ENCODE measurements around the gene MVB12B.

DNA sequence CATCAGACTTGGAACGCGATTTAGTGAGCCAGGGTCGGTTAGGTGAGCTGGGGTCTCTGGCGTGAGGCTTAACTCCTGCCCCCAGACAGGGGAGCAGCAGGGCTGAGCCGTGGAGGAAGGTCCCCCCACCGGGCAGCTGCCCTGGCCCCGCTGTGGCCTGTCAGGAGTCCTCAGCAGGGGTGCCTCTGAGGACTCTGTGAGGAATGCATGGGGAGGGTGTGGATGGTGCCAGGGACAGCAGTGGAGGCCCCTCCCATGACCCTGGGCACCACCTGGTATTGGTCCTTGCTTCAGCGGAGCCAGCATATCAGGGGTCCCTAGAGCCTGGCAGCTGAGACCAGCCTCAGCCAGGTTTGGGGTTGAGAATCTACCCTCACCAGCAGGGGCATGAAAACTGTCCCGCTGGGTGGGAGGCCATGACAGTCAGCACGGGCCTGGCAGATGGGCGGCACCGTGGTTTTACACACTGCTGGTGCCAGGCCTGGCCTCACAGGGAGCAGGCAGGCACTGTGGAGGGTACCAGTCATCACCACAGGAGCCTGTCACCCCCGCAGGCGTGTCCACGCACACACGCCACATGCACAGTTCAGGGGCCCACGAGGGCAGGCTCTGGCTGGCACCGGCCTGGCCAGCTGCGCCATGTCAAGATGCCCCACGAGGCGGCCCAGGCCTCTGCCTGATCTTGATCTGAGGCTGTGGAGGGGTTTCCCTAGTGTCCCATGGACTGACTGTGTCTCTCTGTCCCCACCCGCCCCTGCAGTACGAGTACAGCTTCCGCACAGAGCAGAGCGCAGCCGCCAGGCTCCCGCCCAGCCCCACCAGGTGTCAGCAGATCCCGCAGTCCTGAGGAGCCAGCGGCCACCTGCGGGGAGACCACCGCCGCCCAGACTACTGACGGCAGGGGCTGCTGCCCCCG, 176.0 kb downstream of the MVB12B start:
- TF ChIP-seq, protein P1, sequence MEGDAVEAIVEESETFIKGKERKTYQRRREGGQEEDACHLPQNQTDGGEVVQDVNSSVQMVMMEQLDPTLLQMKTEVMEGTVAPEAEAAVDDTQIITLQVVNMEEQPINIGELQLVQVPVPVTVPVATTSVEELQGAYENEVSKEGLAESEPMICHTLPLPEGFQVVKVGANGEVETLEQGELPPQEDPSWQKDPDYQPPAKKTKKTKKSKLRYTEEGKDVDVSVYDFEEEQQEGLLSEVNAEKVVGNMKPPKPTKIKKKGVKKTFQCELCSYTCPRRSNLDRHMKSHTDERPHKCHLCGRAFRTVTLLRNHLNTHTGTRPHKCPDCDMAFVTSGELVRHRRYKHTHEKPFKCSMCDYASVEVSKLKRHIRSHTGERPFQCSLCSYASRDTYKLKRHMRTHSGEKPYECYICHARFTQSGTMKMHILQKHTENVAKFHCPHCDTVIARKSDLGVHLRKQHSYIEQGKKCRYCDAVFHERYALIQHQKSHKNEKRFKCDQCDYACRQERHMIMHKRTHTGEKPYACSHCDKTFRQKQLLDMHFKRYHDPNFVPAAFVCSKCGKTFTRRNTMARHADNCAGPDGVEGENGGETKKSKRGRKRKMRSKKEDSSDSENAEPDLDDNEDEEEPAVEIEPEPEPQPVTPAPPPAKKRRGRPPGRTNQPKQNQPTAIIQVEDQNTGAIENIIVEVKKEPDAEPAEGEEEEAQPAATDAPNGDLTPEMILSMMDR (conservative IDR thresholded peaks at IDR 0.05 in 1 of 2, IDR thresholded peaks at IDR 0.05 in 1 of 2; ENCODE audit: low read depth in 1 of 2, low read length in 2 of 2) = no peak
- no peak for TF ChIP-seq EZH2 (IDR thresholded peaks at IDR 0.05; ENCODE audit: low read length, missing control alignments)

Data from fibroblast of lung (primary cell).